Measurements from ENCODE around the gene SDR42E2. TPM values are rescaled to one million over a fixed set of nuclear protein-coding genes. Genes with fewer than 3 reads are reported as not detected.

SDR42E2 gene
- total RNA-seq, 1 donor from 2014 or later = 0.10 TPM

DNA sequence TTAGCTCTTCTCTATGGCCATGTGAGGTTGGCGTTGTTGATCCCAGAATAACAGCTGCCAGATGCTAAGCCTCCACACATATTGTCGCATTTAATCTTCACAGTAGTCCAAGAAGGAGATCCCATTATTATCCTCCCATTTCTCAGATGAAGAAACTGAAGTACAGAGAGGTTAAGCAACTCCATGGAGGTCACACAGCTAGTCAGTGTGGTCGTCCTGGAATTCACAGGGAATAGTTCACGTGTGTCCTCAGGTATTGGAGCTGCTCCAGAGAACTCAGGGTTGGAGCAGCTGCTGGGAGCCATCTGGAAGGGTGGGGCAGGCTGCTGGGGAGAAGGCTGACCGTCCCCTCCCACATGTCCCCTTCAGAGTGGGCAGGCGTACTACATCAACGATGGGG lies 19.5 kb downstream of the SDR42E2 start:
- DNase-seq (ENCODE audit: low spot score) = no peak
- Mint-ChIP-seq H3K9me3 (ENCODE audit: unreplicated experiment) (no peaks in the 10 kb centered on the region), H3K4me1 (ENCODE audit: unreplicated experiment) (no peaks in the 10 kb centered on the region), H3K4me3 (ENCODE audit: unreplicated experiment) (no peak overlapping the region), H3K27ac (ENCODE audit: unreplicated experiment) (no peak overlapping the region), H3K36me3 (ENCODE audit: low read depth, unreplicated experiment) (no peaks in the 10 kb centered on the region), H3K27me3 (ENCODE audit: unreplicated experiment) (no peaks in the 10 kb centered on the region)
- TF ChIP-seq, protein P1, sequence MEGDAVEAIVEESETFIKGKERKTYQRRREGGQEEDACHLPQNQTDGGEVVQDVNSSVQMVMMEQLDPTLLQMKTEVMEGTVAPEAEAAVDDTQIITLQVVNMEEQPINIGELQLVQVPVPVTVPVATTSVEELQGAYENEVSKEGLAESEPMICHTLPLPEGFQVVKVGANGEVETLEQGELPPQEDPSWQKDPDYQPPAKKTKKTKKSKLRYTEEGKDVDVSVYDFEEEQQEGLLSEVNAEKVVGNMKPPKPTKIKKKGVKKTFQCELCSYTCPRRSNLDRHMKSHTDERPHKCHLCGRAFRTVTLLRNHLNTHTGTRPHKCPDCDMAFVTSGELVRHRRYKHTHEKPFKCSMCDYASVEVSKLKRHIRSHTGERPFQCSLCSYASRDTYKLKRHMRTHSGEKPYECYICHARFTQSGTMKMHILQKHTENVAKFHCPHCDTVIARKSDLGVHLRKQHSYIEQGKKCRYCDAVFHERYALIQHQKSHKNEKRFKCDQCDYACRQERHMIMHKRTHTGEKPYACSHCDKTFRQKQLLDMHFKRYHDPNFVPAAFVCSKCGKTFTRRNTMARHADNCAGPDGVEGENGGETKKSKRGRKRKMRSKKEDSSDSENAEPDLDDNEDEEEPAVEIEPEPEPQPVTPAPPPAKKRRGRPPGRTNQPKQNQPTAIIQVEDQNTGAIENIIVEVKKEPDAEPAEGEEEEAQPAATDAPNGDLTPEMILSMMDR (IDR thresholded peaks at IDR 0.05; ENCODE audit: unreplicated experiment) = no peak

DNA sequence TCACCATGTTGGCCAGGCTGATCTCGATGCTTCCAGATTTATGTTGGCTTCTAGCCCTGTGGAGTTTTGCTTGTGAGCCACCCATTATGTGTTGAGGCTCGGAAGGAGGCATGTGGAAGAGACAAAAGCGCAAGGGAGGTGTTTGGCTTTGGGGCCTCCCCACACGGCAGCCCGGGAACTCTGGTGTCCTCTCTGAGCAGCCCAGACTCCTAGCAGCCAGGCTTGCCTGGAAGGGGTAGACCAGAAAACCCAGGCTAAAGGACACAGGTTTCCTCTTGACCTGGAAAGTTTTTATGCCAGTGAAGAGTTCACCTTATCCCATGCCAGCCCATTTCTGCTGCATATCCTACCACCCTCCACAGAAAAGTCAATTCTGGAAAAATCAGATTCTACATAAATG lies 21.0 kb downstream of the SDR42E2 start:
- Mint-ChIP-seq H3K9me3 (ENCODE audit: unreplicated experiment) (no peaks in the 10 kb centered on the region), H3K36me3 (ENCODE audit: low read depth, unreplicated experiment) (no peaks in the 10 kb centered on the region), H3K4me1 (ENCODE audit: unreplicated experiment) (peaks cover 2% of the 10 kb centered on the region), H3K4me3 (ENCODE audit: unreplicated experiment) (no peak overlapping the region), H3K27me3 (ENCODE audit: unreplicated experiment) (no peaks in the 10 kb centered on the region), H3K27ac (ENCODE audit: unreplicated experiment) (no peak overlapping the region)
- no peak for DNase-seq (ENCODE audit: low spot score)
- TF ChIP-seq, protein P1 (IDR thresholded peaks at IDR 0.05; ENCODE audit: unreplicated experiment) = no peak

DNA sequence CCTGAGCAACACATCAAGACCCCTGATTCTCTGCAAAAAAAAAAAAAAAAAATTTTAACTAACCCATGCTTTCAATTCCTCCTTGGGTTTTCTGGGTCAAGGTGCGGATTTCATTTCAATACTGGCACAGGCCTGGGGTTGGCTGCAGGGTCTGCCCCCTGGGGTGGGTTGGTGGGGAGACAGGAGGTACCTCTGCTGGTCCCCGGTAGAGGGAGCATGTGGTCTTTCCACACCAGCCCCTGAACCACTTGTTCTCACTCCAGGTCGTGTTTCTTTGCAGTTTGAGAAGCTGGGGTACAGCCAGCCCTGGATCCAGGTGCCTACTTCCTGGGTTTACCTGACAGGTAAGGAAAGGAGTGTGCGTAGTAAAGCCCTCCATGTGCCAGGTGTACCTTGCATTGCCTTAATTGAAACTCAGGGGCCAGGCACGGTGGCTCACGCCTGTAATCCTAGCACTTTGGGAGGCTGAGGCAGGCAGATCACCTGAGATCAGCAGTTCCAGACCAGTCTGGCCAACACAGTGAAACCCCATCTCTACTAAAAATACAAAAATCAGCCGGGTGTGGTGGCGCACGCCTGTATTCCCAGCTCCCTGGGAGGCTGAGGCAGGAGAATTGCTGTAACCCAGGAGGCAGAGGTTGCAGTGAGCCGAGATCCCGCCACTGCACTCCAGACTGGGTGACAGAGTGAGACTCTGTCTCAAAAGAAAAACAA lies 21.8 kb downstream of the SDR42E2 start:
- TF ChIP-seq, protein P1 (IDR thresholded peaks at IDR 0.05; ENCODE audit: unreplicated experiment) = no peak
- no peak overlapping the region for H3K4me3 Mint-ChIP-seq (ENCODE audit: unreplicated experiment)
- peaks cover 4% of the 10 kb centered on the region for H3K27me3 Mint-ChIP-seq (ENCODE audit: unreplicated experiment)
- H3K9me3 Mint-ChIP-seq (ENCODE audit: unreplicated experiment) = no peaks in the 10 kb centered on the region
- DNase-seq (ENCODE audit: low spot score) = no peak
- H3K4me1 Mint-ChIP-seq (ENCODE audit: unreplicated experiment) = peaks cover 10% of the 10 kb centered on the region
- no peak overlapping the region for H3K27ac Mint-ChIP-seq (ENCODE audit: unreplicated experiment)
- no peaks in the 10 kb centered on the region for H3K36me3 Mint-ChIP-seq (ENCODE audit: low read depth, unreplicated experiment)

DNA sequence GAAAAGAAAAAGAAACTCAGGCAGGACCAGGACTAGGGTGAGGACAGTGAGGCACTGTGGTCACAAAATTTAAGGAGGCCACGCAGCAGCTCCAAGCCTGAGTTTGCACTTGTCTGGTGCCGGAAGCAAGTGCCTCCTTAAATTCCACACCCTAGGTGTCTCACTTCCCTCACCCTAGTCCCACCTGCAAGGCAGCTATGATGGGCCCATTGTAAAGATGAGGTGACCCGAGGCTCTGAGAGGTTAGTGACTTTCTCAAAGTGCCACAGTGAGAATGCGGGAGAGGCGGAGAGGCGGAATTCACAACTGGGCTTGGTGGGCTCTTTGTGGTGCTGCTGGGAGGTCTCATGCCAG lies 22.3 kb downstream of the SDR42E2 start:
- TF ChIP-seq, protein P1 (IDR thresholded peaks at IDR 0.05; ENCODE audit: unreplicated experiment) = no peak
- Mint-ChIP-seq H3K4me3 (ENCODE audit: unreplicated experiment) (no peak overlapping the region), H3K27ac (ENCODE audit: unreplicated experiment) (no peak overlapping the region), H3K9me3 (ENCODE audit: unreplicated experiment) (no peaks in the 10 kb centered on the region), H3K4me1 (ENCODE audit: unreplicated experiment) (peaks cover 15% of the 10 kb centered on the region), H3K36me3 (ENCODE audit: low read depth, unreplicated experiment) (no peaks in the 10 kb centered on the region), H3K27me3 (ENCODE audit: unreplicated experiment) (peaks cover 8% of the 10 kb centered on the region)
- DNase-seq (ENCODE audit: low spot score) = no peak

DNA sequence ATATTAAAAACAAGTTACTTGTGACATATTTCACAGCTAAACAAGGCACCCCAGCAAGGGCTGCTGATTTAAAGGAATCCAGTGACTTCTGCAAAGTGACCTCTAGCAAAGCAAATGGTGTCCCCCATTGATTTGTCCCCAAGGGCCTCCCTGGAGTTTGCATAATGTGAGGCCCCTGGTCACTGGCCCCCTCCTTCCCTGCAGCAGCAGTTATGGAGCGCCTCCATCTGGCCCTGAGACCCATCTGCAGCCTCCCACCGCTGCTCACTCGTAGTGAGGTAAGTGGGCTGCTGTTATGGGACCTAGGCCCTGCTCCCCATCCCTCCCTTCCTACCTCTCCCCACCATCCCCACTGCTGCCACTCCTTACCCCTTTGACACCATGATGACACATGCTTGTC lies 24.2 kb downstream of the SDR42E2 start:
- H3K27me3 Mint-ChIP-seq (ENCODE audit: unreplicated experiment) = peaks cover 16% of the 10 kb centered on the region
- no peak overlapping the region for H3K4me3 Mint-ChIP-seq (ENCODE audit: unreplicated experiment)
- H3K27ac Mint-ChIP-seq (ENCODE audit: unreplicated experiment) = no peak overlapping the region
- TF ChIP-seq, protein P1 (IDR thresholded peaks at IDR 0.05; ENCODE audit: unreplicated experiment) = no peak
- peaks cover 20% of the 10 kb centered on the region for H3K4me1 Mint-ChIP-seq (ENCODE audit: unreplicated experiment)
- no peaks in the 10 kb centered on the region for H3K9me3 Mint-ChIP-seq (ENCODE audit: unreplicated experiment)
- H3K36me3 Mint-ChIP-seq (ENCODE audit: low read depth, unreplicated experiment) = no peaks in the 10 kb centered on the region
- DNase-seq (ENCODE audit: low spot score) = no peak
